Activated T-helper 9 cell treated with anti-CD3 and anti-CD28 coated beads, Interleukin-2, amount 50 U/mL, for 16 hours (primary cell): Measurements from ENCODE around the gene ARMCX5.

Experiments used
- DNase-seq: peaks from one replicate; pipeline ENCODE4 v3.0.0-alpha.2; 2020; ENCODE audit warnings: low read depth

The ARMCX5 gene

GRCh38 chrX:102599084-102599950, at the start of gene ARMCX5:
Gene ARMCX5 (plus strand): TSS chrX:102599515. CDS start chrX:102602142, 2,627 bp downstream.
- DNase-seq, result peak; percentile 48

- DNase-seq, result no peak
Measured at GRCh38 chrX:102558607-102559006, 40.7 kb upstream of the ARMCX5 start.

- DNase-seq, result no peak
Measured at GRCh38 chrX:102560423-102561068, 38.8 kb upstream of the ARMCX5 start.

GRCh38 chrX:102580891-102581290, 18.4 kb upstream of the ARMCX5 start:
- no peak for DNase-seq

- DNase-seq, result no peak
Measured at GRCh38 chrX:102593367-102593766, 5.9 kb upstream of the ARMCX5 start.

GRCh38 chrX:102599951-102600579, 750 bp downstream of the ARMCX5 start:
- DNase-seq, result no peak

- DNase-seq, result no peak
Measured at GRCh38 chrX:102604327-102604726, 5.0 kb downstream of the ARMCX5 start.

GRCh38 chrX:102606115-102606514, 6.8 kb downstream of the ARMCX5 start:
- no peak for DNase-seq

- DNase-seq, result no peak
Measured at GRCh38 chrX:102610905-102611304, 11.6 kb downstream of the ARMCX5 start.

- DNase-seq, result no peak
Measured at GRCh38 chrX:102624105-102624504, 24.8 kb downstream of the ARMCX5 start.

- no peak for DNase-seq
Measured at GRCh38 chrX:102627640-102628039, 28.3 kb downstream of the ARMCX5 start.

- DNase-seq, result no peak
Measured at GRCh38 chrX:102637561-102637960, 38.2 kb downstream of the ARMCX5 start.

GRCh38 chrX:102650903-102651241, 51.6 kb downstream of the ARMCX5 start:
- DNase-seq, result no peak

GRCh38 chrX:102651242-102652011, 52.1 kb downstream of the ARMCX5 start, which contains the start of gene GPRASP1:
Gene GPRASP1 (plus strand): TSS chrX:102651483. CDS start chrX:102653914, 2,431 bp downstream.
- DNase-seq, result peak; percentile 34

- DNase-seq, result peak; percentile 23
Measured at GRCh38 chrX:102652031-102652688, 52.8 kb downstream of the ARMCX5 start.
